Thoracic aorta (tissue), 2 donors: ENCODE data around the gene PHF12. TPM values are rescaled to one million over a fixed set of nuclear protein-coding genes. Genes with fewer than 3 reads are reported as not detected.

ENCODE experiments used
- ATAC-seq: fragments of 150-250 bp; one replicate; pipeline ENCODE4 v1.8.0; 2017; ENCODE audit warnings: low read depth; ENCODE audit not compliant: insufficient number of reproducible peaks, low FRiP score
- DNase-seq: peaks from one replicate; pipeline ENCODE4 v3.0.0-alpha.2; 2020; ENCODE audit warnings: low spot score
- H3K27ac ChIP-seq, 2 donors: fragments of 200-600 bp; sonication (generic); 1 replicate in 1 of 2; 2 replicates in 1 of 2; pipeline ENCODE4 v1.5.1; 2016; ENCODE audit warnings: mild to moderate bottlenecking in 2 of 2, moderate library complexity in 2 of 2
- H3K27me3 ChIP-seq: fragments of 200-600 bp; sonication (generic); replicated peaks from 2 replicates; pipeline ENCODE4 v1.6.0; 2016; ENCODE audit warnings: mild to moderate bottlenecking; ENCODE audit not compliant: insufficient read depth
- H3K36me3 ChIP-seq: fragments of 200-600 bp; sonication (generic); one replicate; pipeline ENCODE4 v1.5.1; 2016
- H3K4me1 ChIP-seq, 2 donors: fragments of 200-600 bp; sonication (generic); 1 replicate in 1 of 2; 2 replicates in 1 of 2; pipeline versions ENCODE4 v1.5.1 to v1.6.0; 2016; ENCODE audit warnings: low read depth in 2 of 2, mild to moderate bottlenecking in 1 of 2; ENCODE audit not compliant: control insufficient read depth in 1 of 2
- H3K4me3 ChIP-seq: fragments of 200-600 bp; sonication (generic); 2 replicates; pipeline ENCODE4 v1.5.1; 2016; ENCODE audit warnings: mild to moderate bottlenecking
- H3K9me3 ChIP-seq: fragments of 200-600 bp; sonication (generic); 2 replicates; pipeline ENCODE4 v1.5.1; 2016
- total RNA-seq, 2 donors: library from RNA; depleted of rRNA; stranded (reverse); fragments of >200 nt; gene quantifications; one replicate each; pipeline versions ENCODE4 v1.1.0 to v1.2.3, GENCODE V29; 2016
- TF ChIP-seq, protein P1 (sequence below): fragments of 200-600 bp; sonication (generic); IDR thresholded peaks from one replicate; pipeline ENCODE4 v1.5.1; 2019; ENCODE audit warnings: antibody characterized with exemption

PHF12 gene
- total RNA-seq, 2 donors from 2014 or later = 46.4 to 99.4 TPM

DNA sequence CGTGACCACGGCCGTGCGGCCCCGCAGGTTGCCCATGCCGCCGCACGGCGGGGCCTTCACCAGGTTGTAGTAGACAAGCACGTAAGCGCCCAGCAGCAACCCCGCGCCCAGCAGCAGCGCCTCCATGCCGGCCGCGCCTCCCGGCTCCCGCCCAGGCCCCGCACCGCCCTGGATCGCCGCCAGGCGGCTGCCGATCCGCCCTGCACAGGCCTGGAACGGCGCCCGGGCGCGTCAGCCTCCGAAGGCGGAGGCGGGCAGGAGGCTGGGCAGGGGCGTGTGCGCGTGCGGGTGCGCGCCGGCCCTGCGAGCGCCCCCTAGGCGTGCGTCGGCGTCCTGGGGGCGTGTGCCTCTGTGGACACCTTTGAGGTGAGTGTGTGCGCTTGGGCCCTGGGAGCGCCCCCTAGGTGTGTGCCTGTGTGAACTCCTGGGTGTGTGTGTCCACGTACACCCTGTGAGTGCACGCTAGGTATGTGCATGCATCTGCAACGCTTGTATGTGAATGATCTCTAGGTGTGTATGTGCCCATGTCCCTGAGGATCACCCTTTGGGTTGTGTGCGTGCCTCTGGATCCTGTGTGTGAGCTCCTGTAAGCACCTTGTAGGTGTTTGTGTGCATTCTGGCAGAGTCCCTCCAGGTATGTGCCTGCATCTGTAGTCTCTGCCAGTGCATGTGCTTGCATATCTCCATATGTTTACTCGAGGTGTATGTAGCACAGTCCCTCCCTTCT is 48.3 kb downstream of the PHF12 start, which contains the start of gene DHRS13:
DHRS13 (minus strand) TSS at position 261 of the 727 bp plus-strand sequence; CDS start at position 126, 135 bp downstream.
- no peaks in the 10 kb centered on the region for H3K9me3 ChIP-seq
- DNase-seq (peak; percentile 44), ATAC-seq (peak; percentile 51)
- peak within 1 kb of the TSS; percentile 90 for H3K4me3 ChIP-seq
- TF ChIP-seq, protein P1, sequence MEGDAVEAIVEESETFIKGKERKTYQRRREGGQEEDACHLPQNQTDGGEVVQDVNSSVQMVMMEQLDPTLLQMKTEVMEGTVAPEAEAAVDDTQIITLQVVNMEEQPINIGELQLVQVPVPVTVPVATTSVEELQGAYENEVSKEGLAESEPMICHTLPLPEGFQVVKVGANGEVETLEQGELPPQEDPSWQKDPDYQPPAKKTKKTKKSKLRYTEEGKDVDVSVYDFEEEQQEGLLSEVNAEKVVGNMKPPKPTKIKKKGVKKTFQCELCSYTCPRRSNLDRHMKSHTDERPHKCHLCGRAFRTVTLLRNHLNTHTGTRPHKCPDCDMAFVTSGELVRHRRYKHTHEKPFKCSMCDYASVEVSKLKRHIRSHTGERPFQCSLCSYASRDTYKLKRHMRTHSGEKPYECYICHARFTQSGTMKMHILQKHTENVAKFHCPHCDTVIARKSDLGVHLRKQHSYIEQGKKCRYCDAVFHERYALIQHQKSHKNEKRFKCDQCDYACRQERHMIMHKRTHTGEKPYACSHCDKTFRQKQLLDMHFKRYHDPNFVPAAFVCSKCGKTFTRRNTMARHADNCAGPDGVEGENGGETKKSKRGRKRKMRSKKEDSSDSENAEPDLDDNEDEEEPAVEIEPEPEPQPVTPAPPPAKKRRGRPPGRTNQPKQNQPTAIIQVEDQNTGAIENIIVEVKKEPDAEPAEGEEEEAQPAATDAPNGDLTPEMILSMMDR = peak; percentile 78
- H3K27ac ChIP-seq = peak within 1 kb of the TSS; percentile 57 to 77
- H3K36me3 ChIP-seq = peaks cover 19% of the 10 kb centered on the region
- no peaks in the 10 kb centered on the region for H3K27me3 ChIP-seq
- peaks cover 9 to 28% of the 10 kb centered on the region in 2 donors for H3K4me1 ChIP-seq

- no peak for DNase-seq
- H3K9me3 ChIP-seq = no peaks in the 10 kb centered on the region
Observed at GRCh38 chr17:28901866-28902818, 49.2 kb downstream of the PHF12 start.

GRCh38 chr17:28900986-28901726 is 50.2 kb downstream of the PHF12 start:
- H3K27me3 ChIP-seq = no peaks in the 10 kb centered on the region
- no peaks in the 10 kb centered on the region for H3K9me3 ChIP-seq
- H3K4me1 ChIP-seq = peaks cover 13 to 31% of the 10 kb centered on the region in 2 donors
- no peak for ATAC-seq
- TF ChIP-seq, protein P1 = no peak
- H3K36me3 ChIP-seq = peaks cover 5% of the 10 kb centered on the region
- DNase-seq = no peak
- no peak overlapping the region for H3K27ac ChIP-seq
- no peak overlapping the region for H3K4me3 ChIP-seq

More at GRCh38 chr17:28901866-28902818, 49.2 kb downstream of the PHF12 start:
- H3K4me3 ChIP-seq = peak overlapping the region; percentile 90
- peak overlapping the region; percentile 57 to 77 for H3K27ac ChIP-seq
- H3K36me3 ChIP-seq = peaks cover 15% of the 10 kb centered on the region
- peaks cover 11 to 25% of the 10 kb centered on the region in 2 donors for H3K4me1 ChIP-seq
- H3K27me3 ChIP-seq = no peaks in the 10 kb centered on the region
- no peak for ATAC-seq
- TF ChIP-seq, protein P1 = no peak

DNA sequence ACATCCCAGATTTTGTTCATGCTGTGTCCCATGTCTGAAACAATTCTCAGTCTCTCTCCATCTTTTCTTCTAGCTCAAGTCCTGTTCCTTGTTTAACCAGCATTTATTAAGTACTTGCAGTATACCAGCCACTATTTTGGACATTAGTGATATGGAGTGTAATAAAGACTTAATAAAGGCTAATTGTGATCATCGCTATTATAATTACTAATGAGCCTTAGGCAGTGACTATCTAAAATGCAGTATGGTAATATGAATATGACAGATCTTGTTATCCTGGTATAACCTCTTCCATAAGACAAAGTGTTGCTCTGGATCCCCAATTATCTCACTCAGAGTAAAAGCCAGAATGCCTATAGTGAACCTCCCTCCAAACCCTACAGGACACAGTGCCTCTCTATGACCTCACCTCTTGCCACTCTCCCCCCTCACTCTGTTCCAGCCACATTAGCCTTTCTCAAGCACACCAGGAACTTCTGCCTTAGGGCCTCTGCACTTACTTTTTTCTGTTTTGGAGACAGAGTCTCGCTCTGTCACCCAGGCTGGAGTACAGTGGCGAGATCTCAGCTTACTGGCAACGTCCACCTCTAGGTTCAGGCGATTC is 52.0 kb downstream of the PHF12 start:
- no peak for ATAC-seq
- no peak for DNase-seq
- peaks cover 20 to 38% of the 10 kb centered on the region in 2 donors for H3K4me1 ChIP-seq
- H3K9me3 ChIP-seq = no peaks in the 10 kb centered on the region
- H3K4me3 ChIP-seq = no peak overlapping the region
- TF ChIP-seq, protein P1 = no peak
- H3K36me3 ChIP-seq = no peaks in the 10 kb centered on the region
- H3K27me3 ChIP-seq = no peaks in the 10 kb centered on the region
- H3K27ac ChIP-seq = peak overlapping the region in 1 of 2 donors; percentile 97
